ENCODE measurements around the gene NMNAT2. TPM values are rescaled to one million over a fixed set of nuclear protein-coding genes. Genes with fewer than 3 reads are reported as not detected.

The NMNAT2 gene
- 0.42 to 1.5 TPM (median 0.62 TPM) in 5 replicates for total RNA-seq (2022; extraction: Qiagen RNA extraction; ENCODE audit: low read depth)

GRCh38 chr1:183417772-183418491, at the start of gene NMNAT2:
NMNAT2 (minus strand) TSS chr1:183418380; CDS start chr1:183418267, 113 bp downstream.

Other genes starting within 250 kb of the NMNAT2 start
- 20.9 to 28.8 TPM (median 22.7 TPM) in 5 replicates for gene LAMC2, start 232.1 kb downstream of the NMNAT2 start, total RNA-seq (2022; extraction: Qiagen RNA extraction; ENCODE audit: low read depth)
- gene SMG7, start 54.1 kb upstream of the NMNAT2 start, total RNA-seq (2022; extraction: Qiagen RNA extraction; ENCODE audit: low read depth), result 33.6 to 42.3 TPM (median 36.1 TPM) in 5 replicates
- 1.0 to 3.3 TPM (median 2.7 TPM) in 5 replicates for gene NCF2, start 172.1 kb upstream of the NMNAT2 start, total RNA-seq (2022; extraction: Qiagen RNA extraction; ENCODE audit: low read depth)
- 123 to 181 TPM (median 175 TPM) in 5 replicates for gene ARPC5, start 217.4 kb upstream of the NMNAT2 start, total RNA-seq (2022; extraction: Qiagen RNA extraction; ENCODE audit: low read depth)
- gene APOBEC4, start 234.9 kb upstream of the NMNAT2 start, total RNA-seq (2022; extraction: Qiagen RNA extraction; ENCODE audit: low read depth), result not detected in 5 replicates

All from A549 treated with ZK216348 at 1 μM for 4 hours (cell line).